ENCODE results near the gene SRSF6. TPM values are rescaled to one million over a fixed set of nuclear protein-coding genes. Genes with fewer than 3 reads are reported as not detected.

Gene SRSF6
- total RNA-seq, 2 donors from 2014 or later = 257 to 285 TPM

GRCh38 chr20:43513372-43513930 is 55.8 kb downstream of the SRSF6 start:
- H3K4me1 Mint-ChIP-seq = peaks cover 22% of the 10 kb centered on the region
- no peak for DNase-seq
- H3K4me3 Mint-ChIP-seq = peak overlapping the region; percentile 96
- no peaks in the 10 kb centered on the region for H3K9me3 ChIP-seq (ENCODE audit: control insufficient read depth, low read length, poor library complexity, severe bottlenecking)
- H3K36me3 Mint-ChIP-seq (ENCODE audit: low read depth) = no peaks in the 10 kb centered on the region
- H3K27me3 Mint-ChIP-seq = peaks cover 21% of the 10 kb centered on the region
- no peak overlapping the region for H3K27ac Mint-ChIP-seq
- no peak for ATAC-seq

Other genes with a start within 250 kb of the SRSF6 start
- 10 to 100 TPM in 1 of 2 donors, 1 to 10 TPM in 1; 9.9 to 11.6 TPM for gene L3MBTL1, start 49.8 kb downstream of the SRSF6 start, total RNA-seq
- gene SGK2, start 101.1 kb downstream of the SRSF6 start, total RNA-seq = 1 to 10 TPM in 1 of 2 donors, under 1 TPM in 1; 0.52 to 1.7 TPM
- 10 to 100 TPM; 13.6 to 15.5 TPM for gene IFT52, start 133.0 kb downstream of the SRSF6 start, total RNA-seq
- 1 to 10 TPM in 1 of 2 donors, under 1 TPM in 1; 0.44 to 1.6 TPM for gene MYBL2, start 209.2 kb downstream of the SRSF6 start, total RNA-seq